ENCODE data around the gene RNF212.

GRCh38 chr4:1032861-1033260 is 80.5 kb downstream of the RNF212 start:
- TF ChIP-seq POLR2A (IDR thresholded peaks at IDR 0.05) = no peak
- TF ChIP-seq, protein P1, sequence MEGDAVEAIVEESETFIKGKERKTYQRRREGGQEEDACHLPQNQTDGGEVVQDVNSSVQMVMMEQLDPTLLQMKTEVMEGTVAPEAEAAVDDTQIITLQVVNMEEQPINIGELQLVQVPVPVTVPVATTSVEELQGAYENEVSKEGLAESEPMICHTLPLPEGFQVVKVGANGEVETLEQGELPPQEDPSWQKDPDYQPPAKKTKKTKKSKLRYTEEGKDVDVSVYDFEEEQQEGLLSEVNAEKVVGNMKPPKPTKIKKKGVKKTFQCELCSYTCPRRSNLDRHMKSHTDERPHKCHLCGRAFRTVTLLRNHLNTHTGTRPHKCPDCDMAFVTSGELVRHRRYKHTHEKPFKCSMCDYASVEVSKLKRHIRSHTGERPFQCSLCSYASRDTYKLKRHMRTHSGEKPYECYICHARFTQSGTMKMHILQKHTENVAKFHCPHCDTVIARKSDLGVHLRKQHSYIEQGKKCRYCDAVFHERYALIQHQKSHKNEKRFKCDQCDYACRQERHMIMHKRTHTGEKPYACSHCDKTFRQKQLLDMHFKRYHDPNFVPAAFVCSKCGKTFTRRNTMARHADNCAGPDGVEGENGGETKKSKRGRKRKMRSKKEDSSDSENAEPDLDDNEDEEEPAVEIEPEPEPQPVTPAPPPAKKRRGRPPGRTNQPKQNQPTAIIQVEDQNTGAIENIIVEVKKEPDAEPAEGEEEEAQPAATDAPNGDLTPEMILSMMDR (IDR thresholded peaks at IDR 0.05) = no peak
